H9 (cell line): ENCODE measurements around the gene NRG2. TPM values are rescaled to one million over a fixed set of nuclear protein-coding genes. Genes with fewer than 3 reads are reported as not detected.

Experiments used
- DNase-seq: peaks from one replicate; pipeline ENCODE4 v3.0.0-alpha.2; 2017
- H2AFZ ChIP-seq: one replicate; pipeline ENCODE4 v1.6.1; 2013; ENCODE audit warnings: mild to moderate bottlenecking, low read length, control low read depth, moderate library complexity
- H2AK5ac ChIP-seq: 2 replicates; pipeline ENCODE4 v1.6.1; 2013; ENCODE audit warnings: low read length, control low read depth, mixed read lengths; ENCODE audit not compliant: insufficient read length
- H2BK120ac ChIP-seq: one replicate; pipeline ENCODE4 v1.6.1; 2013; ENCODE audit warnings: low read depth, mild to moderate bottlenecking, low read length, control low read depth, inconsistent platforms; ENCODE audit not compliant: poor library complexity, severe bottlenecking
- H2BK12ac ChIP-seq: 2 replicates; pipeline ENCODE4 v1.6.1; 2013; ENCODE audit warnings: low read length, control low read depth, mixed read lengths, low read depth; ENCODE audit not compliant: insufficient read length
- H2BK15ac ChIP-seq: 2 replicates; pipeline ENCODE4 v1.6.1; 2013; ENCODE audit warnings: low read depth, low read length, control low read depth
- H2BK20ac ChIP-seq: one replicate; pipeline ENCODE4 v1.6.1; 2013; ENCODE audit warnings: low read depth, mild to moderate bottlenecking, low read length, control low read depth, inconsistent platforms; ENCODE audit not compliant: poor library complexity, severe bottlenecking
- H2BK5ac ChIP-seq: 2 replicates; pipeline ENCODE4 v1.6.1; 2013; ENCODE audit warnings: low read length, control low read depth, mixed read lengths; ENCODE audit not compliant: insufficient read length
- H3K14ac ChIP-seq: 2 replicates; pipeline ENCODE4 v1.6.1; 2013; ENCODE audit warnings: low read length, control low read depth; ENCODE audit not compliant: insufficient read depth
- H3K18ac ChIP-seq: 2 replicates; pipeline ENCODE4 v1.6.1; 2013; ENCODE audit warnings: low read depth, mild to moderate bottlenecking, mixed read lengths, low read length, control low read depth; ENCODE audit not compliant: insufficient read length
- H3K23ac ChIP-seq: 2 replicates; pipeline ENCODE4 v1.6.1; 2013; ENCODE audit warnings: low read length, control low read depth, mixed read lengths, low read depth; ENCODE audit not compliant: insufficient read length
- H3K23me2 ChIP-seq: 2 replicates; pipeline ENCODE4 v1.6.1; 2013; ENCODE audit warnings: low read depth, mild to moderate bottlenecking, mixed read lengths, low read length, control low read depth; ENCODE audit not compliant: insufficient read length, poor library complexity, severe bottlenecking
- H3K27ac ChIP-seq: 2 replicates; pipeline ENCODE4 v1.5.1; 2013; ENCODE audit warnings: low read length, control low read depth, mixed read lengths, low read depth; ENCODE audit not compliant: insufficient read length
- H3K27me3 ChIP-seq: 2 replicates; pipeline ENCODE4 v1.6.1; 2013; ENCODE audit warnings: low read length, control low read depth, inconsistent platforms; ENCODE audit not compliant: insufficient read depth
- H3K4ac ChIP-seq: 2 replicates; pipeline ENCODE4 v1.6.1; 2013; ENCODE audit warnings: low read depth, mild to moderate bottlenecking, control low read depth, inconsistent platforms, low read length, moderate library complexity
- H3K4me1 ChIP-seq: 2 replicates; pipeline ENCODE4 v1.6.1; 2013; ENCODE audit warnings: low read length, control low read depth, inconsistent platforms; ENCODE audit not compliant: insufficient read depth
- H3K4me2 ChIP-seq: 2 replicates; pipeline ENCODE4 v1.6.1; 2013; ENCODE audit warnings: low read length, control low read depth, mixed read lengths; ENCODE audit not compliant: insufficient read length, insufficient read depth
- H3K56ac ChIP-seq: 2 replicates; pipeline ENCODE4 v1.6.1; 2013; ENCODE audit warnings: low read depth, mild to moderate bottlenecking, mixed read lengths, low read length, control low read depth; ENCODE audit not compliant: insufficient read length
- H3K79me1 ChIP-seq: 2 replicates; pipeline ENCODE4 v1.6.1; 2013; ENCODE audit warnings: low read depth, mild to moderate bottlenecking, moderate library complexity, low read length, control low read depth, inconsistent platforms; ENCODE audit not compliant: insufficient read depth, poor library complexity, severe bottlenecking
- H3K79me2 ChIP-seq: 2 replicates; pipeline ENCODE4 v1.6.1; 2013; ENCODE audit warnings: low read length, control low read depth, inconsistent platforms; ENCODE audit not compliant: insufficient read depth
- H3K9ac ChIP-seq: 2 replicates; pipeline ENCODE4 v1.6.1; 2013; ENCODE audit warnings: low read length, control low read depth, mixed read lengths; ENCODE audit not compliant: insufficient read length; ENCODE audit errors: extremely low read depth
- H3K9me3 ChIP-seq: one replicate; pipeline ENCODE4 v1.6.1; 2013; ENCODE audit warnings: low read depth, low read length, inconsistent platforms; ENCODE audit not compliant: control insufficient read depth
- H3T11ph ChIP-seq: one replicate; pipeline ENCODE4 v1.6.1; 2013; ENCODE audit warnings: mild to moderate bottlenecking, low read length, control low read depth, inconsistent platforms
- H4K20me1 ChIP-seq: one replicate; pipeline ENCODE4 v1.6.1; 2013; ENCODE audit not compliant: control insufficient read depth, insufficient read length, insufficient read depth
- H4K5ac ChIP-seq: 2 replicates; pipeline ENCODE4 v1.6.1; 2013; ENCODE audit warnings: low read depth, mild to moderate bottlenecking, mixed read lengths, low read length, control low read depth; ENCODE audit not compliant: insufficient read length
- H4K8ac ChIP-seq: replicated peaks from 2 replicates; pipeline ENCODE4 v1.6.1; 2013; ENCODE audit warnings: low read length, control low read depth, mixed read lengths, low read depth; ENCODE audit not compliant: insufficient read length
- H4K91ac ChIP-seq: 2 replicates; pipeline ENCODE4 v1.6.1; 2013; ENCODE audit warnings: low read depth, mild to moderate bottlenecking, moderate library complexity, mixed read lengths, low read length, control low read depth; ENCODE audit not compliant: insufficient read length
- H3K27ac Mint-ChIP-seq, 3 experiments: 2 replicates in 2 of 3; 3 replicates in 1 of 3; pipeline ENCODE4 v1.8.0; 2020 to 2021; ENCODE audit warnings: mixed read lengths in 3 of 3, mild to moderate bottlenecking in 1 of 3, moderate library complexity in 1 of 3
- H3K27me3 Mint-ChIP-seq: 2 replicates; pipeline ENCODE4 v1.8.0; 2021; ENCODE audit warnings: low read depth, mild to moderate bottlenecking, moderate library complexity, mixed read lengths
- H3K36me3 Mint-ChIP-seq, 3 experiments: 2 replicates in 2 of 3; 3 replicates in 1 of 3; pipeline ENCODE4 v1.8.0; 2020 to 2021; ENCODE audit warnings: low read depth in 3 of 3, mixed read lengths in 3 of 3; ENCODE audit not compliant: insufficient read depth in 1 of 3
- H3K4me1 Mint-ChIP-seq, 2 experiments: 2 replicates each; pipeline ENCODE4 v1.8.0; 2020; ENCODE audit warnings: mixed read lengths in 2 of 2
- H3K4me3 Mint-ChIP-seq, 2 experiments: 2 replicates in 1 of 2; 3 replicates in 1 of 2; pipeline ENCODE4 v1.8.0; 2020 to 2021; ENCODE audit warnings: mild to moderate bottlenecking in 2 of 2, mixed read lengths in 2 of 2, moderate library complexity in 1 of 2
- H3K9me3 Mint-ChIP-seq, 2 experiments: 2 replicates in 1 of 2; 3 replicates in 1 of 2; pipeline ENCODE4 v1.8.0; 2020; ENCODE audit warnings: mild to moderate bottlenecking in 2 of 2, mixed read lengths in 2 of 2, moderate library complexity in 1 of 2
- CTCF ChIP-seq: fragments of 200-600 bp; sonication (generic); conservative IDR thresholded peaks from 3 replicates; pipeline ENCODE4 v1.8.0; 2021; ENCODE audit warnings: antibody characterized with exemption, mild to moderate bottlenecking
- WGBS: extraction: QIAGEN DNeasy Blood & Tissue Kit; methylation state at CpG from one replicate; pipeline ENCODE4 v1.1.7; 2013; ENCODE audit warnings: missing lambda C conversion rate, low lambda C conversion rate, mixed read lengths; ENCODE audit not compliant: insufficient read length; ENCODE audit errors: extremely low coverage; 5-methylcytosine and 5-hydroxymethylcytosine counted together
- total RNA-seq: library from RNA; stranded (reverse); gene quantifications from 2 replicates; pipeline ENCODE4 v1.2.1, GENCODE V29; 2021

Gene NRG2
- total RNA-seq, 1 experiment from 2014 or later: not detected

- Mint-ChIP-seq H3K27me3 (peaks cover 39% of the 10 kb centered on the region), H3K4me1 (no peaks in the 10 kb centered on the region), H3K4me3 (no peak overlapping the region), H3K9me3 (no peaks in the 10 kb centered on the region), H3K27ac (no peak overlapping the region), H3K36me3 (no peaks in the 10 kb centered on the region)
- Histone ChIP-seq H3K79me1 (no peaks in the 10 kb centered on the region), H2BK15ac (no peak overlapping the region), H3K27me3 (no peaks in the 10 kb centered on the region), H3T11ph (no peak overlapping the region), H3K9me3 (no peaks in the 10 kb centered on the region), H4K5ac (no peak overlapping the region), H3K27ac (no peak overlapping the region), H3K4ac (no peak overlapping the region), H4K20me1 (no peaks in the 10 kb centered on the region), H3K4me2 (no peak overlapping the region), H4K8ac (no peak overlapping the region), H3K23me2 (no peaks in the 10 kb centered on the region), H3K79me2 (no peaks in the 10 kb centered on the region), H4K91ac (no peak overlapping the region), H2AK5ac (no peak overlapping the region), H2BK5ac (no peak overlapping the region), H3K14ac (no peak overlapping the region), H2BK120ac (no peak overlapping the region), H3K4me1 (no peaks in the 10 kb centered on the region), H3K9ac (no peak overlapping the region), H3K18ac (no peak overlapping the region), H2BK12ac (no peak overlapping the region), H3K23ac (no peak overlapping the region), H2BK20ac (no peak overlapping the region), H2AFZ (no peak overlapping the region), H3K56ac (no peak overlapping the region)
- TF ChIP-seq CTCF: no peak
- DNase-seq: no peak
- WGBS: no CpG with 5 or more reads among the region's 1 CpG
Measured at GRCh38 chr5:140076142-140076541, 33.0 kb upstream of the NRG2 start.
